Fibroblast of mammary gland (primary cell): ENCODE measurements around the gene EIF4E1B.

Experiments
- DNase-seq: peaks from one replicate; pipeline ENCODE4 v3.0.0-alpha.2; 2010; ENCODE audit warnings: low read depth
- H3K4me3 ChIP-seq: 2 replicates; pipeline ENCODE4 v1.5.1; 2011; ENCODE audit warnings: low read depth, mild to moderate bottlenecking, low read length, moderate library complexity; ENCODE audit not compliant: control insufficient read depth
- CTCF ChIP-seq: conservative IDR thresholded peaks from 2 replicates; pipeline ENCODE4 v1.5.1; 2011; ENCODE audit warnings: low read depth, low read length, inconsistent platforms; ENCODE audit not compliant: control insufficient read depth, insufficient read depth

The EIF4E1B gene

DNA sequence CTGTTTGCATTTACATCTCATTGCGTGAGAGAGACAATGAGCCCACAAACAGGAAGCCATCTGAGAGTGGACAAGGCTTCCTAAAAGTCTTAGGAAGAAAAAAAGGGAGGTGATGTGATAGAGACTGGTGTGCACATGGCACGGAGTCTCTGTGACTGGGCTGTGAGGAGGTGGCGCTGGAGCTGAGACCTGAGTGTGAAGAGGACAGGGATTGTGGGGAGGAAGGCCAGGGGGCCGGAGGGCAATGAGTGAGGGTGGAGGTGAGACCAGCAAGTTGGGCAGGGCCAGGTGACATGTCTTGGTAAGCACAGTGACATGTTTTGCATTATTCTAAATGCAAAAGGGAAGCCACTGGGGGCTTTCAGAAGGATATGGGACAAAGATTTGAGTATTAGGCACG, 61.9 kb downstream of the EIF4E1B start:
- TF ChIP-seq CTCF: no peak
- H3K4me3 ChIP-seq: no peak overlapping the region
- no peak for DNase-seq

DNA sequence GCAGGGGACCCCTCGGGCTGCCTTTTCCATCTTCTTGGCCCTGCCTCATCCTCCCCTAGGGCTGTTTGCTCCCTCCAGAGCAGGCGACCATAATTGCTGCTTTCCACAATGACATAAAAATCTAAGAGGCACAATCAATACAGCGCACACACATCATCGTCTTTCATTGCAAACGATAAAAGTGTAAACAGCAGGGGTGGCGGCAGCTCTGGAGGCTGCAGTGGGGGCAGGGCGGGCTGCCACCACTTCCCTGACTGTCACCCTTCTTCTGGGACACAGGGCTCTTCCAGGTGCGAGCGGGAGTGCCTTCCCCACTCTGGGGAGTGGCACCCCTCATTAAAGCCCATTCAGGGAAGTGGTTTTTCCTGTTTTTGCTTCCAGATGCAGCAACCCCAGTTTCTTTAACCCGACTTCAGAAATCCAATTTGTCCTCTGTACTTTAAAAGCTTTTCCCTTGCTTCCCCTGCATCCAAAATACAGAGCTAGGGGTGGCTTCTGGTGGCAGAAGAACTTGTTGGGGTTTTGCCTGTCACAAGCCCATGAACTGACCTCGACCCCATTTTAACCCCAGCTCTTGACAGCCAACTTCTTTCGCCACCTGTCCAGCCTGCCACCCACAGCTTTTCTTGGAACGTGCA, 62.5 kb downstream of the EIF4E1B start:
- TF ChIP-seq CTCF: no peak
- H3K4me3 ChIP-seq: no peak overlapping the region
- no peak for DNase-seq

GRCh38 chr5:176693477-176693851, 63.0 kb downstream of the EIF4E1B start:
- no peak for TF ChIP-seq CTCF
- no peak overlapping the region for H3K4me3 ChIP-seq
- no peak for DNase-seq

GRCh38 chr5:176694146-176694545, 63.7 kb downstream of the EIF4E1B start:
- no peak for TF ChIP-seq CTCF
- H3K4me3 ChIP-seq: no peak overlapping the region
- no peak for DNase-seq

- no peak for DNase-seq
- TF ChIP-seq CTCF: no peak
- H3K4me3 ChIP-seq: no peak overlapping the region
These were observed 64.2 kb downstream of the EIF4E1B start for GRCh38 chr5:176694631-176695030.

- TF ChIP-seq CTCF: no peak
- DNase-seq: no peak
- H3K4me3 ChIP-seq: no peak overlapping the region
These were observed 64.6 kb downstream of the EIF4E1B start for GRCh38 chr5:176695073-176695472.
